Ecto neural progenitor cell (in vitro differentiated cells): ENCODE data around the gene RAB34.

Experiments used
- DNase-seq: peaks from one replicate; pipeline ENCODE4 v3.0.0-alpha.2; 2018; ENCODE audit warnings: low spot score

Gene RAB34, protein sequence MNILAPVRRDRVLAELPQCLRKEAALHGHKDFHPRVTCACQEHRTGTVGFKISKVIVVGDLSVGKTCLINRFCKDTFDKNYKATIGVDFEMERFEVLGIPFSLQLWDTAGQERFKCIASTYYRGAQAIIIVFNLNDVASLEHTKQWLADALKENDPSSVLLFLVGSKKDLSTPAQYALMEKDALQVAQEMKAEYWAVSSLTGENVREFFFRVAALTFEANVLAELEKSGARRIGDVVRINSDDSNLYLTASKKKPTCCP

DNA sequence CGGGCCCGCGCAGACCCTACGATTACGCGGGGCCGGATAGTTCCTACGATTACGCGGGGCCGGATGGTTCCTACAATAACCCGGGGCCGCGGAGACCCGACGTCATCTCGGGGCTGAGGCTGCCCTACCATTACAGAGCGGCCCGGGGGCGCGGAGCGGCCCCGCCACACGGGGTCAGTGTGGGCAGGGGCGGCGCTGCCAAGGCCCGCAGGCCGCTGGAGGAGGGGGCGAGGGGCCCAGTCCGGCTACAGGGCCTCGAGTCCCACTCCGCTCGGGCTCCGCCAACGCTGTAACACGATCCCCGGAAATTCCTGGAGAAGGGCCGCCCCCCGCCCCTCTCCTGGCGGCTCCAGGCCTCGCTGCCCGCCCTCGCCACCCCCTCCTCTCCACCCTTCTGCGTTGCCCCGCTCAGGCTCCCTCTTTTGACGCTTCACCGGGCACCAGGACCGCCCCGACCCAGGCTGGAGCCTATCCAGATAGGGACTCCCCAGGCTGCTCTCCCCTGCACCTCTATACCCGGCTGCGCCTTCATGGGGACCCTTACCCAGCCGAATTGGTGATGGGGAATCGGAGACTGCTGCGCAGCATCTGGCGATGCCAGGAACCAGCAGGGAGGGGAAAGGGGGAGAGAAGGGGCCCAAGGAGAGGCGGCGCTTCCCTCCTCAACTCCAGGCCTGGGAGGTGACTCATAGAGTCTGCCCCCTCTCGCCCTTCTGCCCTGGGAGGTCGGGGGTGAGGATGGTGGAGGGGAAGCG lies at the start of gene RAB34:
Gene RAB34, minus strand, starts transcription at position 291 of the 755 bp plus-strand sequence. CDS start 602 bp downstream, outside the sequence.
- DNase-seq, result peak; percentile 98

DNA sequence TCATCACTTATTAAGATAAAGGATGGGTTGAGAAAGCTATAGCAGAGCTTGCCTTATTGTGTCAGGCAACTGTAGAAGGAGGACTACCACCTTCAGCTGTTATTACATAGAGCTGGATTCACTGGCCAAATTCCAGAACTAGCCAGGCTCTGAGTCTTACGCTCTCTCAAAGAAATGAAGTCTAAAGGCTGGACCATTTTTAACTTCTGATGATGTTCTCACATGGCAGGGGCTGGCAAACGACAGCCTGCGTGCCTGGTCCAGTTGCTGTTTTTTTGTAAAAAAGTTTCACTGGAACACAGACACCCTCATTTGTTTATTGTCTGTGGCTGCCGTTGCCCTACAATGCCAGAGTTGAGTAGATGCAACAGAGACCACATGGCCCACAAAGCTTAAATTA lies 47.4 kb upstream of the RAB34 start:
- no peak for DNase-seq

DNA sequence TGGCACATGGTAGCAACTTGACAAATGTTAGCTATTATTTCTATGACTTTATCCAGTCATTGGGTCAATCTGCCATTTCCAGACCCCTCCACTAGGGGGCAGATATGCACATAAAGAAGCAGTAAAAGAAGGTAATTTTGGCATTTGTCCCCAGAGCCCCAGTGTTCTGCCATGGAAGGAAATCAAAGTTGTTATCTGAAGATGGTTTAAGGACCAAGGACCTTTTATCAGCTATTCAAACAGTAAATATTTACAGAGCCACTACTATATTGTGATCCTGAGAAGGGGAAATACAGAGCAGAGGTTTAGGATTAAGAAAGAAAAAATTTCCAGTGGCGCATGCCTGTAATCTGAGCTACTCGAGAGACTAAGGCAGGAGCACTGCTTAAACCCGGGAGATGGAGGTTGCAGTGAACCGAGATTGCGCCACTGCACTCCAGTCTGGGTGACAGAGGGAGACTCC lies 46.2 kb upstream of the RAB34 start:
- DNase-seq, result peak; percentile 75

DNA sequence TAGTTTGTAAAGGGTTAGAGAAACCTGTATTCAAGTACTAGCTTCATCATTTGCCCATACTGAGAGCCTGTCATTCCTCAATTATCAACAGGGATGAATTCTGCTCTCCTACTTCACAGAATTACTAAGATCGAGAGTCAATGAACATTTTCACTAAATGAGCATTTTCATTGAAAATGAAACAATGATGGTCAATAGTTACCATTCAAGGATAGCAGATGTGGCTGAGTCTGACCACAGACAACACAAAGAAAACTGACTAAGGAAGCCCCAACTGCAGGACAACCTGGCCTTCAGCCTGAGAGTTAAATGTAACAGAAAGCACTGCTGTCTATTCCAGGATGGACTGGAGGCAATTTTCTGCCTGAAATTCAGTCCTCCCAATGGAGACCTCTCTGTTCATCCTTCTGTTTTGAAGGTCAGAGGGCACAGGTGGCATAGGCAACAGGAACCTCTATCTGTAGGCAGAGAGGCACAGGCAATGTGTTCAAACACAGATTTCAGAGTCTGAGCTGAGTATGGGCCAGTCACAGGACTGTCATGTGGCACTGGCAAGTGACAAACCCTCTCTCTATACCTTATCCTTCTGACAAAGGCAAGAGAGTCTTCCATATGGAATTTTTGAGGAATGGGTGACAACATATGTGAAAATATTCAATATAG lies 45.6 kb upstream of the RAB34 start:
- no peak for DNase-seq

DNA sequence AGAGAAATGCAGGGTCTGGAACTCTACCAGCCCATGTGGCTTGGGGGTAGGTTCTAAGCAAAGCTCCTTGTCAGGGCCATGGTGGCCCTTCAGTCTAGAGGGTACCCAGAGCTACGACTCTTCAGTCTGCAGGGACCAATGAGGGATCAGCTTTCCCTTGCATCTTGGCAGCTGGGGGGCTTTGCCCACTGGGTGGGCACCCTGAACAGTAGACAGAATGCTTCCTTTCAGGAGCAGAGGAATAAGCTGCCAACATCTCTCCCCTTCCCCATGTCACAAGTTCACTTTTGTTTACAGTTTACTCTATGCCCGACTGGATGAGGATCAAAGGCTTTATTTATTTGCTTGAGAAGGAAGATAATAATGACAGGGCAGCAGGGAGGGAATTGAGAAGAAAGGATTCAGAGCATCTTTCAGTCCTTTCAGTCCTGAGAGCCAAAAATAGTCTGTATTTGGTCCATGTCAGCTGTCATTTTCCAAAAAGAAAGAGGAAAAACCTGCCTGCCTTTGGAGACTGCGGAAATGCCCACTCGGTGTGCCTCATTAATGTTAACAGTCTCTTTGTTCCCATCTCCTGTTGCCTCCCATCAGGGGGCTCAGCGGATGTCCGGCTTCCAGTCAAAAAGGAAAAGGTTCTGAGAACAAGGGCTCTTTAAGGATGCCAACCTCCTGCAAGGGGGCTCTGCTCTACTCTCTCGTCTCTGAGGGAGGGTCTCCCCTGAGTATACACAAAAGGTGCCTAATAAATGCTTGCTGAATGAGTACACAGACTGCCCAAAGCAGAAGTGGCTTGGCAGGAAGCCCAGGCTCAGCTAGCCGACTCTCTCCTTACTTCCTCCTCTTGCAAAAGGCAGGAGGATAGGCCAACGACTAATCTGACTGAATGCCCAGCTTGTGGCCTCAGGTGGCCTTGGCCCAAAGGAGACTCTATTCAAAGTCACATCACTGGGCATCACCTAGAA lies 43.2 kb upstream of the RAB34 start:
- DNase-seq, result no peak

DNA sequence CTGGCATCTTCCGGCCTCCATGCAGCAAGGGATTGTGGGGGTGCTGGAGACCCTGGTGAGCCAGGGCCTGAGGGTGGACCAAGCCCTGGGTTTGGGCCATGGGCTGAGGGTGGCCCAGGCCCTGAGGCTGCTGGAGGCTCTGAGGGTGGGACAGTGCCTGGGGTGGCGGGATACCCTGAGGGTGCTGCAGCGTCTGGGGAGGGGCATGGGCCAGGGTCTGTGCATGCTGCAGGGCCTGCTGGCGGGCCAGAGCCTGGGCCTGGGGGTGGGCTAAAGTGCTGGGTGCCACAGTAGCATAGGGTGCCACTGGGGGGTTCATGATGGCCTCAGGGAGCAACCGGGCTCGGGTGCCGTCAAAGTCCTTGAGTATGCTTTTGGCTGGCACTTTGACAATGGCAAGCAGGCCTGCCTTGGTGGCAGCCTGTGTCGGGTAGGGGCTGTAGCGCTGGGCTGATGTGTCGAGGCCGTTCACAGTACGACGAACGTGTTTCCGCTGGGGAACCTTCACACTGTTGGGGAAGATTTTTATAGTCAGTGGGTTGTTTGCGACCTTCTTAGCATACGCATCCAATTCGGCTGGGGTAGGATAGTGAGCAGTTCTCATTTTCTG lies 41.7 kb upstream of the RAB34 start:
- no peak for DNase-seq

DNA sequence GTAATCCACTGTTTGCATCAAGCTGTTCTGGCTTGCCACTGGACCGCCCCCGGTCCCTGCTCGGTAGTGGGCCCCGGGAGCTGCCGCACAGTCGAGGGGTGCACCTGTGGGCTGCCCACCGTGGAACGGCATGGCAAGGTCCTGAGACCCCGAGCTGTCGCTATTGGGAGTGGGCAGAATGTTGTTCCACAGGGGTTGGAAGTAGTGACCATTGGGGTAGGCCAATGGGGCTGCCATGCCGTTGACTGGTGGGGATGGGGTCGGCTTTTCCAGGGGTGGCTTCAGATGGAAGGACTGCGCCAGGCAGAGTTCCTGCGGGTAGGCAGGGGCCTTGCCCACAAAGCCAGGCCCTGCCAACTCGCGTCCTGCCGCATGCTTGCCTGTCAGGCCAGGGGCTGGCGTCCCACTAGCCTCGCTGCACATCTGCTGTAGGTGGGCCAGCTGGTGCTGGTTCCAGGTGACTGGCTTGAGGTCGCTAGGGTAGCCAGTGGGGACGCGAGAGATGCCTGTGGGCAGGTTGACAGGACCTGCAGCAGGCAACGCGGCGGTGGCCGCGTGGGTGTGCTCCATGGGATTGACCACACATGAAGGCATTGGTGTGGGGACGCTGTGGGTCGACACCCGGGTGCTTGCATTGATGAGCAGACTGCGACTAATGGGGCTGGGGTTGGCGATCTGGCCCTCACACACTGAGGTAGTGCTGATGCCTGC lies 40.9 kb upstream of the RAB34 start:
- DNase-seq, result no peak

DNA sequence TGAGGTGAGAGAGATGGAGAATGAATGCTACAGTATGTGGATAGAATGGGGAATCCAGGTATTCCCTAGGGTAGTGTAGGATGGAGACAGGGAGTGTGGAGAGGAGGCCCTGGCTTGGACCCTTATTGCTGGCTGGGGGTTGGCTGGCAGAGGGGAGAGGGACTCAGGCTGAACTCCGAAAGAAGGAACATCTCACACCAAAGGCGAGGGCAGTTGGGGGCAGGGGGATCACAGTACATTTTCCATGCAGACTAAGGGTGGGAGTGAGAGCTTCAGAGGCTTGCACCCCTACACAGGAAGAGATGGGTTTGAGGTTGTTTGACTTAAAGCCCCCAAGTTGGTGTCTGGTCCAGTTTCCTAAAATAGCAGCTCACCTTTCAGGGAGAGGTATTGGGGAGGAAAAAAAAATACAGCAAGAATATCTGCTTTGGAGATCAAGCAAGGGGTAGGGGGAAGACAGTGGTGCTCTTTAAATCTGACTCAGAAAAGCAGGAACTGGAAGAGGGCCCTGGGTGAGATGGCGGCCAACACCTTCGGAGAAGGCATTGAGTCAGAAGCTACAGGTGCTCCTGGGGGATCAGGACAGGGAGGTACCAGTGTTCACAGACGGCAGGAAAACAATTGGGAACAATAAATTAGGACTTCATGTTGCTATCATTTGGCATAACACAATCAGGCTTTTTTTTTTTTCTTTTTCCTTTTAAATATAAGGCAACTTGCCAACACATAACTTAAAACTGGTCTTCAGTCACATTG lies 38.6 kb upstream of the RAB34 start:
- DNase-seq, result no peak

DNA sequence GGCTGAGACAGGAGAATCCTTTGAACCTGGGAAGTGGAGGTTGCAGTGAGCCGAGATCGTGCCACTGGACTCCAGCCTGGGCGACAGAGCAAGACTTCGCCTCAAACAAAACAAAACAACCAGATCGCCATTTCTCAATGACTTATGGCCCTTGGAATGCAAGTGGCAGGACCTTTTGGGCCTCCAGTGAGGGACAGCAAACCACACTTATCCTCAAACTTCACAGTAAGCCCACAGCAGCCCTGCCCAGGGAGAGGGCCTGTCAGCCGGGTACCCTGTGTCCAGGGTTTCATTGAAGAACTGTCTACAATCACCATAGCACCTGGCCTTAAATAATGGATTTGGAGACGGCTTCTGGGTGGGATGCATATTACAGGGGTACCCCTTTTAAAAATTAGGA lies 37.8 kb upstream of the RAB34 start:
- no peak for DNase-seq

DNA sequence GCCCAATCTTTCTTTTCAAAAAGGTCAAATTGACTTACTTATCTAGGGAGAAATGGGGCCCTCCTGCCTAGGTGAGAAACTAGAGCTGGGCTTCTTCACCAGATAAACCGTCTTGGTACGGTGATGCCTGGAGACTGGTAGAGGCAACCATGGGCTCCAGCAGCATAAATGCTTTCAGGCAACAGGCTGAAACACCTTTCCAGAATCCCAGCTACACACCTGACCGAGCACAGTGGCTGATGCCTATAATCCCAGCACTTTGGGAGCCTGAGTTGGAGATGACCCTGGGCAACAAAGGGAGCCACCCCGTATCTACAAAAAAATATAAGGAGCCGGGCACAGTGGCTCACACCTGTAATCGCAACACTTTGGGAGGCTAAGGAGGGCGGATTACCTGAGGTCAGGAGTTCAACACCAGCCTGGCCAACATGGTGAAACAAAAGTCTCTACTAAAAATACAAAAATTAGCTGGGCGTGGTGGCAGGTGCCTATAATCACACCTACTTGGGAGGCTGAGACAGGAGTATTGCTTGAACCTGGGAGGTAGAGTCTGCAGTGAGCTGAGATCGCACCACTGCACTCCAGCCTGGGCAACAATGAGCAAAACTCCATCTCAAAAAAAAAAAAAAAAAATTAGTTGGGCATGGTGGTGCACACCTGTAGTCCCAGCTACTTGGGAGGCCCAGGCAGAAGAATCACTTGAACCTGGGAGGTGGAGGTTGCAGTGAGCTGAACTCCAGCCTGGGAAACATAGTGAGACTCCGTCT lies 34.1 kb upstream of the RAB34 start:
- DNase-seq, result no peak

DNA sequence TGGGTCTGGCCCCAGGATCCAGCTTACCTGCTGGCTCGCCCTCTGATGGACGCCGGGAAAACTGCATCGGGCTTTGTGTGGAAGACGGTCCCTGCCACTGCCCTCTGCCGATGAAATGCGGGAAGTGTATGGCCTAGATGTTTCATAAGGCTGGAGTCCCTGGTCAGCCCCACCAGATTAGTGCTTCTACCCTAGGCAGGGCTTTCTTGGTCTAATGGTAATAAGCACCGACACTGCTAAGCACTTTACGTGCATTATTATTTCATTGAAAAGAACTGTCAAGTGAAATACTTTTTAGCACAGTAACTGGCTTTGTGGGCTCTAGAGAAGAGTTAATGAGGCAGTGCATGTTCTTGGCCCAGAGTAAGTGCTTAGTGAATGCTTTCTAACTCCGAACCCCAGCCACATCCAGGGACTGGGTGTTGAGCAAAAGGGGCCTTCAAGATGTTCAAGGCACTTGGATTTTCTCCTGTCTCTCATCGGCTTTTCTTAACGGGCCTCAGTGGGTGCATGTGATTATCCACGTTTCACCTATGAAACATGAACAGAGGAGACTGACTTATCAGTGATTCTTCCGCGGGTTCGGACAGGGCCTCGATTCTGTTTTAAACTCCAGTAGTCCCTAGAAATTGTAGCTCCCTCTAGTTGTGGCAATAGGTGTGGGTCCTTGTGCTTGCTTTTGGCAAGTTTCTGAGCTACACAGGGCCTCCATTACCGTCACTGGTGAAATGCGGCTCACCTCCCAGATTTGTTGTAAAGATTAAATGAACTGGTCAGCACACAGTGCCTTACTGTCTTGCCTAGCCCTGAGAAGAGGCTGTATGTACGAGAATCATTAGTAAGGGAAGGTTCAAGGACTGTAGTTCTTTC lies 32.7 kb upstream of the RAB34 start:
- peak; percentile 96 for DNase-seq

DNA sequence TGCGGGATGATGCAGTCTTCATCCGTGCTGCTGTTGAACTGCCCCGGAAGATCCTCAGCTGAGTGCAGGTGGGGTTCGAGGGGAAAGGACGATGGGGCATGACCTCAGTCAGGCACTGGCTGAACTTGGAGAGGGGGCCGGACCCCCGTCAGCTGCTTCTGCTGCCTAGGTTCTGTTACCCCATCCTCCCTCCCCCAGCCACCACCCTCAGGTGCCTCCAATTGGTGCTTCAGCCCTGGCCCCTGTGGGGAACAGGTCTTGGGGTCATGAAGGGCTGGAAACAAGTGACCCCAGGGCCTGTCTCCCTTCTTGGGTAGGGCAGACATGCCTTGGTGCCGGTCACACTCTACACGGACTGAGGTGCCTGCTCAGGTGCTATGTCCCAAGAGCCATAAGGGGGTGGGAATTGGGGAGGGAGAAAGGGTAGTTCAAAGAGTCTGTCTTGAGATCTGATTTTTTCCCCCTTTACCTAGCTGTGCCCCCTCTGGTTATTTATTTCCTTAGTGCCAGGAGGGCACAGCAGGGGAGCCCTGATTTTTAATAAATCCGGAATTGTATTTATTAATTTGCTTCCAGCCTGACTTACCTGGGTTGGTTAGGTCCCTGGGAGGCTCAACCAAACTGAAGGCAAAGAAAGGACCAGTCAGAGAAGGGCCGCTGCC lies 32.0 kb upstream of the RAB34 start:
- DNase-seq, result peak; percentile 58

DNA sequence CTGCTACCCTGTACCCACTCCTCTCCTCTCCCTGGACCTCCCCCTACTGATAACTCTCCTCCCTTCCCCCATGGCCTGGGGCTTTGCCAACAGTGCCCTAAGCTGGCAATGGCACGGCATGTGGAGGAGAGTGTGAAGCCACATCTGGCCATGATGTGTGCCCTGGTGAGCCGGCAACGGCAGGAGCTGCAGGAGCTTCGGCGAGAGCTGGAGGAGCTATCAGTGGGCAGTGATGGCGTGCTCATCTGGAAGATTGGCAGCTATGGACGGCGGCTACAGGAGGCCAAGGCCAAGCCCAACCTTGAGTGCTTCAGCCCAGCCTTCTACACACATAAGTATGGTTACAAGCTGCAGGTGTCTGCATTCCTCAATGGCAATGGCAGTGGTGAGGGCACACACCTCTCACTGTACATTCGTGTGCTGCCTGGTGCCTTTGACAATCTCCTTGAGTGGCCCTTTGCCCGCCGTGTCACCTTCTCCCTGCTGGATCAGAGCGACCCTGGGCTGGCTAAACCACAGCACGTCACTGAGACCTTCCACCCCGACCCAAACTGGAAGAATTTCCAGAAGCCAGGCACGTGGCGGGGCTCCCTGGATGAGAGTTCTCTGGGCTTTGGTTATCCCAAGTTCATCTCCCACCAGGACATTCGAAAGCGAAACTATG lies 31.3 kb upstream of the RAB34 start:
- DNase-seq, result peak; percentile 53

DNA sequence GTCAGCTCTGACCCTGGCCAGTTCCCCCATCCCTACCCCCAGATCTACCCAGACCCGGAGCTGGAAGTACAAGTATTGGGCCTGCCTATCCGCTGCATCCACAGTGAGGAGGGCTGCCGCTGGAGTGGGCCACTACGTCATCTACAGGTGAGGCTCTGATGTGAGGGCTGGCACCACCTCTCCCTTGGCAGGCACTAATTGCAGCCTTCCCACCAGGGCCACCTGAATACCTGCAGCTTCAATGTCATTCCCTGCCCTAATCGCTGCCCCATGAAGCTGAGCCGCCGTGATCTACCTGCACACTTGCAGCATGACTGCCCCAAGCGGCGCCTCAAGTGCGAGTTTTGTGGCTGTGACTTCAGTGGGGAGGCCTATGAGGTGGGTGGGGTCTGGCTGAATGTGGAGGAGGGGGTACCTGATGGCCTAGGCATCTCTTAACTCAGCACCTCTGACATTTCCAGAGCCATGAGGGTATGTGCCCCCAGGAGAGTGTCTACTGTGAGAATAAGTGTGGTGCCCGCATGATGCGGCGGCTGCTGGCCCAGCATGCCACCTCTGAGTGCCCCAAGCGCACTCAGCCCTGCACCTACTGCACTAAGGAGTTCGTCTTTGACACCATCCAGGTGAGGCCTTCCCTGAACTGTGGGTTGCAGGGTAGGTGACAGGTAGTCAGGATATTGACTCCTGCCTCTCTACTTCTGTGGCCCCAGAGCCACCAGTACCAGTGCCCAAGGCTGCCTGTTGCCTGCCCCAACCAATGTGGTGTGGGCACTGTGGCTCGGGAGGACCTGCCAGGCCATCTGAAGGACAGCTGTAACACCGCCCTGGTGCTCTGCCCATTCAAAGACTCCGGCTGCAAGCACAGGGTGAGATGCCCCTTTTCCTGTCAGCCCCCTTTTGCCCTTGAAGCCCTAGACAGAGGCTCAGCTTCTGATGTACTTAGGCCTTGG lies 30.4 kb upstream of the RAB34 start:
- DNase-seq, result peak; percentile 52

DNA sequence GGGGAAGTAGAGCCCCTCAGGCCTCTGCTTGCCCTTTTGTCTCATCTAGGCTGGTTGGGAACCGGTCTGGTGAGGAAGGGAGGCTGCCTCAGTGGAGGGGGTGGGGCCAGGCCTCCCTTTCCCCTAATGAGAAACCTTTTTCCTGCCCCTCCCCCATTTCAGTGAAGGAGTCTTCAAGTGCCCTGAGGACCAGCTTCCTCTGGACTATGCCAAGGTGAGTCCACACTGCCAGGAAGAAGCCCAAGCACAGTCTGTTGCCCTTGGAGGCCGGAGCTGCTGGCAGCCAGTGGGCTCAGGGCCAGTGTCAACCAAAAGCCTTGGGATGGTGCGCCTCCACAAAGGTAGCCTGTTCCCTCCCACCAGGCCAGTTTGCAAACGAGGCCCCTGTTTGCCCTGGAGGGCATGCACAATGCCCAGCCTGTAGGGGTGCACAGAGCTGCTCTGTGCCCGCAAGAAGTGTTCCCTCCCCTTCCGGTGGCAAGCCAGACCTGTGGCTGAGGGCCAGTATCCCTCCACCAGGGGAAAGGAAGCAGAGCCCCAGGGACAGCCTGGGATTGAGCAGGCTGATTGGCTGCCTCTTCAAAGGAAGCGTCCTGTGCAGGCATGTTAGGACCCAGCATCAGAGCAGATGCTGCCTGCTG lies 29.5 kb upstream of the RAB34 start:
- peak; percentile 74 for DNase-seq
